Pulmonary artery endothelial cell (primary cell): ENCODE data around the gene THY1. TPM values are rescaled to one million over a fixed set of nuclear protein-coding genes. Genes with fewer than 3 reads are reported as not detected.
"Not testable (repeated sequence)": the region's sequence is repeated elsewhere in the genome, so short reads cannot be mapped to it uniquely, and the experiment has no call there.

Experiments
- DNase-seq: peaks from one replicate; pipeline ENCODE4 v3.0.0-alpha.2; 2011; ENCODE audit warnings: low read depth, low spot score
- total RNA-seq: library from RNA; depleted of rRNA; stranded (reverse); fragments of >200 nt; gene quantifications from 2 replicates; pipeline ENCODE4 v1.2.3, GENCODE V29; 2014

The THY1 gene
- total RNA-seq, 1 donor from 2014 or later = not detected

DNA sequence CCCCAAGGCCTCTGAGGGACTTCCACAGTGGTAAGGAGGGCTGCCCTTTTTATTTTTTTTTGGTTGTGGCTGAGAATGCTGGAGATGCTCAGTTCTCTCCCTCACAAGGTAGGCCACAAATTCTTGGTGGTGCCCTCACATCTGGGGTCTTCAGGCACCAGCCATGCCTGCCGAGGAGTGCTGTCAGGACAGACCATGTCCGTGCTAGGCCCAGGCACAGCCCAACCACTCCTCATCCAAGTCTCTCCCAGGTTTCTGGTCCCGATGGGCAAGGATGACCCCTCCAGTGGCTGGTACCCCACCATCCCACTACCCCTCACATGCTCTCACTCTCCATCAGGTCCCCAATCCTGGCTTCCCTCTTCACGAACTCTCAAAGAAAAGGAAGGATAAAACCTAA, 4.2 kb downstream of the THY1 start:
- no peak for DNase-seq

DNA sequence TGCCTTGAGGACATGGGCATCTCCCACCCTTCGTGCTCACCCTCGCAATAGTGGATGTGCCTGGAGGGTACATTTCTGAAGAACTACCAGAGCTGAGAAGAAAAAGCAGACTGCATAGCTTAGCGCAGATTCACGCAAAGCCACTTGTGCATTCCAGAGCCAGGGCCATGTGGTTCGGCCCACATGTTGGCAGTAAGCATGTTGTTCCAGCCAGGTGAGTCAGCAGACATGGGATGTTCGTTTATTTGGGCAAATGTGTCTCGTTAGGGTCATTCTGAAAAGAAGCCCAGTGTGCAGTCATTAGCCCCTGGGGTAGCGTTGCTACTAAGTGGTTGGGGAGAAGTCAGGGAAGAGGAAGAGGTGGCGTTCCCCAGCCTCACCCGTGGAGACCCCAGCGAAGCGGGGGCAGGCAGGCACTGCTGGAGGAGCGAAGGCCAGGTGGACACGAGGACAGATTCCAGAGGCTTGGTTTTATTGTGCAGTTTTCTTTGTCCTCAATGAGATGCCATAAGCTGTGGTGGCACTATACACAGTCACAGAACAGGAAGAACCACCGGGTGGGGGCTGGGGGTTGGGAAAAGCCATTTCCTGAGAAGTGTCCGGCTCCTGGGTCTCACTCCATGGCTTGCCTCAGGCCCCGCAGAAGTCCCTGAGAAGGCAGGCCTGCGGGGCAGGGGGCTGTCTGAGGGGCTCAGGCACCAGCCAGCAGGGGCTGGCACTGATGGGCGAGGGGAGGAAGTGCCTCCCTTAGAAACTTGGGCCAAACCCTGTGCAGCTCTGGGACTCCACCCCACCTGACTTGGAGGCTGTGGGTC, 5.0 kb downstream of the THY1 start:
- DNase-seq = no peak

DNA sequence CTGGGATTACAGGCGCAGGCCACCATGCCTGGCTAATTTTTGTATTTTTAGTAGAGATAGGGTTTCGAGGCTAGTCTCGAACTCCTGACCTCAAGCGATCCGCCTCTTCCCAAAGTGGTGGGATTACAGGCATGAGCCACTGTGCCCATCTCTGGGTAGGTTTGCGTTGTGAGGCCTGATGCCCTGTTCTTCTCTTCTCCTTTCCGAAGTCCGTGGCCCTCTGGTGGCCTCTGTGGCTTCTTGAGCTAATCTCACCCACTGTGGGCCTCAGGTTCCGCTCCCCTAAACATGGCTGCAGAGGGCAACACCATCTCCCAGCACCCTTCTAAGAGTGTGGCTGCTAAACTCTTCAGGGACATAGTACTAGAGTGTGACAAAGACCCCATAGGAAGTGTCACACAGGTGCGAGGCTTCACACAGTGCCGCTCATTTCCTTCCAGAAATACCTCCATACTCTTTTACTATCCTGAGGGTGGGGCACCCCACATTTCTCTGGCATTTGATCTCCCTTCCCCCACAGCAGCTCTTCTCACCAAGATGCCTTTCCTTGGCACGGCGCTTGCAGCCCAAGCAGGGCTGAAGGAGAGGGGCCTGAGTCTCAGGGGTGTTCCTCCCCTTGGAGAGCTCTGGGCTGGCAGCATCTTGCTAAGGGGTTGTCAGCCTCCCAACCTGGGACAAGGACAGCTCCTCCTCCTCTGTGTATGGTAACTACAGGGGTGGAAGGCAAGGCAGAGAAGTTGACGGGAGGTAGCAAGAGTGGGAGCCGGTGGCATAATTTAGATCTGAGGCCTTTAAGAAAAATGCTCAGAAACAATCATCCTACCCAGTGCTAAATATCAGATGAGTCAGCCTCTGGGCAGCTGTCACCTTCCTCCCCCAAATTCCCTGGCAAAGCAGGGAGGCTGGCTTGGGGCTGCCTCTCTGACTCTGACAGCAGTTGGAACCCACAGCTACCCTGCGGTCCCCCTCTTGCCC, 6.1 kb downstream of the THY1 start:
- DNase-seq = no peak

DNA sequence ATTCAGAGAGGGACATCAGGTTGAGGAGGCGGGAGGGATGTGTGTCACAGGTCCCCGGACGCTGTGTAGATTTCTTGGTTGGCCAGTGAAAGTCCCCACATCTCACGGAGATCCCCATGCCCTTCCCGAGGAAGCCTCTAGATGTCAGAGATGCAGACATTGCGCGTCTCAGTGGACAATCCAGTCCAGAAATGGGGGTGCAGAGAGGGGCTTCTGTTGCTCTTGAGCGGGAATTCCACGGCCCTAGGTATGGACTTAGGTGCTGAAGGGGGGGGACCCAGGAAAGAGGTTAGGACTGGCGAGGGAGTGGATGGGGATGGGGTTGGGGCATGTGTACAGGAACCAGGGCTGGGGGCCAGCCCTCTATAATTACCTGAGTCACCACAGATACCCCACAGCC, 7.0 kb downstream of the THY1 start:
- no peak for DNase-seq

DNA sequence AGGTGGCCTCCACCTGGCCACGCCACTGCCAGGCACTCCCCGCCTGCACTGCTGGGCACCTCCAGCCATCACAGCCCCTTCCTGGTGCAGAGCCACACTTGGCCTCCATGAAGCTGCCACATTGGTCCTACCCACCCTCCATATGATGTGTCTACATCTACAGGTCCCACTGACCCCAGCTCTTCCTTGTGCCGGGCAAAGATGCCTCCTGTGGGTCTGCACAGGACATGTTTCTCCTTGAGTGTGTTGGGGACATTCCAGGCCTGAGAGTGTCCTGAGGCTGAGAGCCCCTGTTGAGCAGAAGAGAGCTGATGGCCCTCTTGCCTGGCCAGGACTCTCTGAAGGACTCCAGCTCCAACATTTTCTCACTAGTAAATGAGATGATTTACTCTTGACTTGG, 7.5 kb downstream of the THY1 start:
- no peak for DNase-seq

DNA sequence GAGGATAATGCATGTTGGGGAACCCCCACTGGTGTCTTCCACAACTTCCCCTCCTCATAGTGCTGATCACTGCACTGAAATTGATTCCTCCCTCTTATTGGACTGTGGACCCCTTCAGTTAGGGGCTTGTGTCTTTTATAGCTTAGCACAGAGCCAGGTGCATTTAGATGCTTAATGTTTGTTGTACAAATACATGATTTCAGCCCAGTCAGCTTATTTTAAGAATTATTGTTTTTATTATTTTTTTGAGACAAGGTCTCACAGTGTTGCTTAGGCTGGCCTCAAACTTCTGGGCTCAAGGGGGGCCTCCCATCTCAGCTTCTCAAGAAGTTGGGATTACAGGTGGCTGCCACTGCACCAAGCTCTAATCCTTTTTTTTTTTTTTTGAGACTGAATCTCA, 8.2 kb downstream of the THY1 start:
- no peak for DNase-seq

DNA sequence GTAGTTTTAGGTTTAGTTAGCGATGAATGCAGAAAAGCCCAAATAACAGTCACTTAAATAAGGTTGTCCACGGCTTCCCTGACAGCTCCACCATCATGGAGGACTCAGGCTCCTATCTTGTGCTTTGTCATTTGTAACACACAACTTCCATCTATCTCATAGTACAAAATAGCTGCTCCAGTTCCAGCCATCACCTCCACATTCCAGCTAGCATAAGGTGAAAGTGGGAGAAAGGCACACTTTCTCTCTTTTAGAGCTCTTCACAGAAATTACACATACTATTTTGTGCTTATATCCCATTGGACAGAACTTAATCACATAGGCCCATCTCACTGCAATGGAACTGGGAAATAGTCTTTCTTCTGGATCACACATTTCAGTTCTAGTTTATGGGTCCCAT, 8.7 kb downstream of the THY1 start:
- no peak for DNase-seq

DNA sequence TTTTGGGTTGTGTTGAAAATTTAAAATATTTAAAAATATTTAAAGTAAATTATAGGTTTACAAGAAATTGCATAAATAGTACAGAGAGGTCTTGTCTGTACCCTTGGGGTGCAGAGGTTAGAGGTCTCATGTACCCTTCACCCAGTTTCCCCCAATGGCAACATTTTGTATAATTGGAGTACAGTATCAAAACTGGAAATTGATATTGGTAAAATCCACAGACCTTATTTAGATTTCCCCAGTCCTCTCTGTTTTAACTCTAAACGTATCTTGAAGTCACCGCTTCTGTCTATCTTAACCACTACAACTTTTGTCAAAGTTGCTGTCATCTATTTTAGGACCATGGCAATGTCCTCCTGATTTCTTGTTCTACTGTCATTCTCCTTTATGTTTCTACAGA, 10.9 kb downstream of the THY1 start:
- DNase-seq = no peak

DNA sequence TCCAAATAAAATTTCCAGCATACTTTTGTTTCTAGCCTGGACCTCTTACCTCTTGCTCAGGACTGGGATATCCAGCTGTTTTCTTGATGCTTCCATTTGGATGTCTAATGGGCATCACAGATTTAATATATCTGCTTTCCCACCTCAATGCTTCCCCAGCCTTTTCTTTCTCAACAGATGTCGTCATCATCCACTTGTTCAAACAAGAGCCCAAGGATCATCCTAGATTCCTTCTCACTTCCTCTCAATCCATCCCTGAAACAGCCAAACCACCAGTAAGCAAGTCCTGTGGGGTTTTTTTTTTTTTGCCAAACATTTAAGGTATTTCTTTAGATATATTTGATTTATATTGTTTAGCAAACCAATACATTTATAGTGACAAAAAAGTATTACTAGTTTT, 12.5 kb downstream of the THY1 start:
- DNase-seq = no peak

DNA sequence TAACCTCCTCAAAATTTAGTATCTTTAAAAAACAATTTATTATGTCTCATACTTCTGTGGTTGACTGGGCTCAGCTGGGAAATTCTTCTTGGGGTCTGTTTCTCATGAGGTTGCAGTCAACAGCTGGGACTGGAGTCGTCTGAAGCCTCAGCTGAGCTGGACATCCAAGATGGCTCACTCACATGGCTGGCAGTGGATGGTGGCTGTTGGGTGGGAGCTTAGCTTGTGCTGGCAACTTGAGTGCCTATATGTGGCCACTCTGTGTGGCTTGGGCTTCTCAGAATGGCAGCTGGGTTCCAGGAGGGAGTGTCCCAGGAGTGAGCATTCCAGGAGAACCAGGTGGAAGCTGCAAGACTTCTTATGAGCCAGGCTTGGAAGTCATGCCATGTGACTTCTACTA, 13.2 kb downstream of the THY1 start:
- no peak for DNase-seq

DNA sequence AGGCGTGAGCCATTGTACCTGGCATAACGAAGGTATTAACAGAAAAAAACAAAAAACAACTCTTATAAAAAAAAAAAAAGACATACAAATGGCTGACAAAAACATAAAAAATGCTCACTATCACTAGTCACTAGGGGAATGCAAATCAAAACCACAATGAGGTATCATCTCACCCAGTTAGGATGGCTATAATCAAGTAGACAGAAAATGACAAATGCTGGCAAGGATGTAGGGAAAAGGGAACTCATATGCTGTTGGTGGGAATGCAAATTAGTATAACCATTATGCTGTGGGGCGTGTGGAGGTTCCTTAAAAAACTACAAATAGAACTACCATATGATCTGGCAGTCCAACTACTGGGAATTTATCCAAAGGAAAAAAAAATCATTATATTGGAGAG, 17.0 kb downstream of the THY1 start:
- DNase-seq = no peak

DNA sequence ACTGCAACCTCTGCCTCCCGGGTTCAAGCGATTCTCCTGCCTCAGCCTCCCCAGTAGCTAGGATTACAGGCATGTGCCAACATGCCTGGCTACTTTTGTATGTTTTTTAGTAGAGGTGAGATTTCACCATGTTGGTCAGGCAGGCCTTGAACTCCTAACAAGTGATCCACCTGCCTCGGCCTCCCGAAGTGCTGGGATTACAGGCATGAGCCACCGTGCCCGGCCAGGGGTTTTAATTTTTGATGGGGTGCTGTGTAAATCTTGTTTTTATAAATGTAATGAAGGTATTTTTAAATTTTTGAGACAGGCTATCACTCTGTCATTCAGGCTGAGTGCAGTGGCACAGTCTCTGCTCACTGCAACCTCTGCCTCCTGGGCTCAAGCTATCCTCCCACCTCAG, 17.5 kb downstream of the THY1 start:
- not testable (repeated sequence) for DNase-seq

DNA sequence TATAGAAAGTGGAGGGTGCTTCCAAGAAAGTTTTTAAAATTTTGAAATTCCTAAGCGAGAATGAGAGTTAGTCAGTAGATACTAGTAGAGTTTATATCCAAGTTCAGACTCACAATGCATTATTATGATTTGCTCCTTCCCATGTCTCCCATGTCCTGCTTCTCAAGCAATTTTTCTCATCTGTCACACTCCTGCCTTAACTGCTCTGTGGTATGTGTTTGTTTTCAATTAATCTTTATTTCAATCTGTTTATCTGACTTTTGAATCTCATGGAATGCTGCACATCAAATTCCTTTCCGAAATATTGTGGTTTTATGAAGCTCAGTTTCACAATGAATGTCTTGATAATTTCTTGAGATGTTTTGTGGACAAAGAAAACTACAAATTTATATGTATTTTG, 18.1 kb downstream of the THY1 start:
- no peak for DNase-seq

DNA sequence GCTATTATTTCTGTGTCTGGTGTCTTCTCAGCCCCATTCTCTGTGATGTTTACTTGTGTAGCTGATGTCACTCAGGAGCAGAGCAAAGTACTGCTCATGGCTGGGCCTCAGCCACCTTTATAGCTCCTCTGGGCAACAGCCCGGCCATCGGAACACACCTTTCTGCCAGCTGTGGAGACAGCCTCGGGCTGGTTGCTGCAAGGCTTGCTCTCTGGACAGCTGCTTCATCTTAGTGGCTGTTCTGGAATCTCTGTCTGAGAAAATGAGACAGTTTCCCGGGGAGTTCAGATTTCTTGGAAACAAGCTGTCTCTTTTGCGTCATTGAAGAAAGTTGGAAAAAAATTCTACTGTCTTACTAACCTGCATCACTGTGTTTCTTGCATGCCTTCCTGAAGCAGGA, 20.0 kb downstream of the THY1 start:
- no peak for DNase-seq

DNA sequence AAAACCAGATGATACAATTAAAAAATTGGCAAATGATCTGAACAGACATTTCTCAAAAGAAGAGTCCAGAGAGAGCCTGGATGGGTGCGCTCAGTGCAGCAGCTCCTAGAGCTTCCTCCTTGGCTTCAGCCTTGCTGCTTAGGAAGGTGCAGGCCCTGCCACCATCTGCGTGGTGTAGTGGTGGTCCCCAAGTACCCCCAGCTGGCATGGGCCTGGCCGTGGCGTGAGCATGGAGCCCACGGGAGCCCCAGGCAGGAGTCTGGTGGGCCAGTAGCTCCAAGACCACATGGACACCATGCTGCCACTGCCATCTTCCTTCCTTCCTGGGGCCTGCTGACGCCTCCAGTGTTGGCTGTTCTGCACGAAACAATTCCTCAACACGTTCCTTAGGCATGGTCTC, 20.5 kb downstream of the THY1 start:
- DNase-seq = no peak

DNA sequence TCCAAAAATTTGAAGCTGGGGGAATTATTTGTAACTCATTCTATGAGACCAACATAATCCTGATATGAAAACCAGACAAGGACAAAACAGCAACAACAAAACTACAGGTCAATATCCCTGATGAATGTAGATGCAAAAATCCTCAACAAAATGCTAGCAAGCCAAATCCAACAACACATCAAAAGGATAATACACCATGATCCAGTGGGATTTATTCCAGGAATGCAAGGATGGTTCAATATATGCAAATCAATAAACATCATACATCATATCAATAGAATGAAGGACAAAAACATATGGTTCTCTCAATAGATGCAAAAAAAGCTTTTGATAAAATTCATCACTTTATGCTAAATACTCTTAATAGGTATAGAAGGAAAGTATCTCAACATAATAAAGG, 22.1 kb downstream of the THY1 start:
- DNase-seq = no peak

DNA sequence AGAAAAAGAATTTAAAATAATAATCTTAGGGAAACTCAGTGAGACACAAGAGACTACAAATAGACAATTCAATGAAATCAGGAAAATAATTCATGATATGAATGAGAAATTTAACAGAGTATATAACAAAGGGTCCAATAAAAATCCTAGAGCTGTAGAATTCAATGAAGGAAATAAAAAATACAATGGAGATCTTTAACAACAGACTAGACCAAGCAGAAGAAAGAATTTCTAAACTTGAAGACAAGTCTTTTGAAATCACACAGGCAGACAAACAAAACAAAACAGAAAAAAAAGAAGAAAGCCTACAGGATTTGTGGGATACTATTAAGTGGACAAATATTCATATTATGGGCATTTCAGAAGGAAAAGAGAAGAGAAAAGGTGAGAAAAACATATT, 25.2 kb downstream of the THY1 start:
- DNase-seq = no peak

DNA sequence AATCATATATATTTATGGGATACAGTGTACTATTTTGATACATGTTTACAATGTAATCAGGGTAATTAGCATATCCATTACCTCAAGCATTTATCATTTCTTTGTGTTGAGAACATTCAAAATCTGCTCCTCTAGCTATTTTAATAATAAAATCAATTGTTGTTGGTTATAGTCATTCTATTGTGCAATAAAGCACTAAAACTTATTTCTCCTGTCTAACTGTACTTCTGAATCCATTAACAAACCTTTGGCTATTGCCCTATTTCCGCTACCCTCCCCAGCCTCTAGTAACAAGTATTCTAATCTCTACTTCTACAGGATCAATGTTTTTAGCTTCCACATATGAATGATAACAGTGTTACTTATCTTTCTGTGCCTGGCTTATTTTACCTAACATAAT, 26.1 kb downstream of the THY1 start:
- DNase-seq = no peak

DNA sequence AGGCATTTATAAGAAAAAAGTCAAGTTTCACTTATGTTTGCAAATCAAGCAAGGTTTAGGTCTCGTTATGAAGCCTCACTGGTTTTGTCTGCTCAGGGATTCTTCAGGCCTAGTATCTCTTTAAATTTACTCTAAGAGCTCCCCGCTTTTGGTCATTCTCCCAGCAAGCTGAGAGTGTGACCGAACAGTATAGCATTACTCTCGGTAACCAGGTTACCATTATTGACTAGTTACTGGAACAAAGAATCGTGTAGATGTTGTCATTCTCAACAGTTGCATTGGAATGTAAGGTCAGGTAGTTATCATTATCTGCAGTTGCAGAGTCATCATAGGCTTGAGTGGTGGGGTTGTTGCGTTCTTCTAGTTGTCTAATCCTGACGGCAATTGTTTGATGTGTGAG, 31.7 kb downstream of the THY1 start:
- no peak for DNase-seq

DNA sequence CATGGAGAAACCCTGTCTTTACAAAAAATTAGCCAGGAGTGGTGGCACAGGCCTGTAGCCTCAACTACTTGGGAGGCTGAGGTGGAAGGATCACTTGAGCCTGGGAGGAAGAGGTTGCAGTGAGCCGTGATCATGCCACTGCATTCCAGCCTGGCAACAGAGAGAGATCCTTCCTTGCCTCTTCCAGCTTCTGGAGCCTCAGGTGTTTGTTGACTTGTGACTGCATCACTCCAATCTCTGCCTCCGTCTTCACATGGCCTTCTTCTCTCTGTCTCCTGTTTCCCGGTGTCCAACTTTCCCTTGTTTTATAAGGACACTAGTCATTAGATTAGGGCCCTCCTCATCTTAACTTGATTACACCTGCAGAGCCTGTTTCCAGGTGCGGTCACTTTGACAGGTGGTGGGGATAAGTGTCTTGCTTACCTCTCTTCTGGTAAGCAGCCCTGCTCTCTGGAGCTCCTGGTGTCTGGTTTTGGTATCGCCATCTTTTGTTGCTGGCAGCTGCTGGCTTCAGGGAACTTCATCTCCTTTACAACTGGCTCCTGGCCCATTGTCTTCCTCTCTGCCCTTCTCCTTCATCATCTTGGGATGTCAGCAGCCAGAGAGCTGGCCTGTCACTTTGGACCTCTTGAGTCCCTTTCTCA, 33.2 kb downstream of the THY1 start:
- no peak for DNase-seq

DNA sequence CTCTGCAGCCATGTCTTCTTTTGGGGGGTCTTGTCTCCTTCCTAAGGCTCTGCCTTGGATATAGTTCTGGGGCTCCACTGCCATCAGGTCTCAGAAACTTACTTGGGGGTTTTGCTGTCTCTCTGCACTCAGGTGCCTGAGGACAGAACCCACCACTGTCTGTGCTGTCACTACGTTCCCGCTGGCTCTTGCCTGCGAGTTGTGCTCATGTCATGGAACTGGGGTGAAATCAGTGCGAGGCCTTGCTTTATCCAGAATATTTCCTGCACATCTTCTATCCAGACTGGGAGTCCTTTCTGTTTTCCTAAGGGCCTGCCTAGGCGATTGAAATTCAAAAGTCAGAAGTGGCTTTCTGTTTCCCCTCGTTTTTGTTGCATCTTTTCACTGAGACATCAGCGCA, 34.9 kb downstream of the THY1 start:
- DNase-seq = no peak

DNA sequence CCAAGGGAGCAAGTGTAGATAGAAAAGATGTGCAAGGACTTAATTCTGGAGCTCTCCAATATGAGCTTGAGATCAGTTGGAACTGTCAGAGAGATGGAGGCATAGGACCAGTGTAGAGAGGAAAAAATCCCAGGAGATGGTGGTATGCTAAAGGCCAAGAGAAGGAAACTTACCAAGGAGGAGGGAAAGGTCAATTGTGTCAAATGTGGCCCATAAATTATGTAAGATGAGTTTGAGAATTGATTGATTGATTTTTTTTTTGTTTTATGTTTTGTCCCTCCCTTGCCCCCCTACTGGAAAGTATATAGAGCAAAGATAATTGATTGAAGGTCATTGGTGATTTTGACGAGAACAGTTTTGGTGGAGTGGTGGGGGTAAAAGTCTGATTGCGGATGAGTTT, 38.6 kb downstream of the THY1 start:
- no peak for DNase-seq
